H1 (cell line): ENCODE results near the gene ELFN1. TPM values are rescaled to one million over a fixed set of nuclear protein-coding genes. Genes with fewer than 3 reads are reported as not detected.

Experiments used
- CTCF ChIA-PET: fragments of 300-600 bp; sonication (Branson Sonifier 250); formaldehyde crosslinking; loops from one replicate; lab custom pipeline; 2021; ENCODE audit not compliant: partially characterized antibody; lab: Charles Lee
- POLR2A ChIA-PET: fragments of 300-600 bp; sonication (Branson Sonifier 250); formaldehyde crosslinking; loops from one replicate; lab custom pipeline; 2021; ENCODE audit warnings: inconsistent platforms; ENCODE audit not compliant: partially characterized antibody; lab: Charles Lee
- DNase-seq, 2 experiments: peaks; one replicate each; pipeline versions ENCODE4 v3.0.0 to v3.0.0-alpha.2; 2010 to 2022; ENCODE audit warnings: low spot score in 2 of 2, low read depth in 1 of 2, mixed read lengths in 1 of 2
- FAIRE-seq: peaks from 2 replicates; lab custom pipeline; 2011; peaks lifted over from hg19 to GRCh38; lab: Jason Lieb, UNC
- H2AFZ ChIP-seq: 2 replicates; pipeline ENCODE4 v1.8.1; 2012; ENCODE audit warnings: low read length, inconsistent platforms
- H2AK5ac ChIP-seq: 2 replicates; pipeline ENCODE4 v1.6.1; 2013; ENCODE audit warnings: low read depth, low read length
- H2BK120ac ChIP-seq: replicated peaks from 2 replicates; pipeline ENCODE3; 2013; ENCODE audit warnings: low read depth, low read length, inconsistent platforms
- H2BK12ac ChIP-seq: 2 replicates; pipeline ENCODE4 v1.6.1; 2013; ENCODE audit warnings: low read depth, low read length
- H2BK15ac ChIP-seq: 2 replicates; pipeline ENCODE4 v1.6.1; 2013; ENCODE audit warnings: low read length
- H2BK20ac ChIP-seq: 2 replicates; pipeline ENCODE4 v1.6.1; 2013; ENCODE audit warnings: low read length
- H2BK5ac ChIP-seq: 2 replicates; pipeline ENCODE4 v1.6.1; 2013; ENCODE audit warnings: low read depth, low read length
- H3K14ac ChIP-seq: 2 replicates; pipeline ENCODE4 v1.6.1; 2013; ENCODE audit warnings: inconsistent platforms; ENCODE audit not compliant: insufficient read length
- H3K18ac ChIP-seq: 2 replicates; pipeline ENCODE4 v1.6.1; 2013; ENCODE audit warnings: low read length; ENCODE audit errors: extremely low read depth
- H3K23ac ChIP-seq: 2 replicates; pipeline ENCODE4 v1.6.1; 2013; ENCODE audit warnings: inconsistent platforms; ENCODE audit not compliant: insufficient read length
- H3K23me2 ChIP-seq: 2 replicates; pipeline ENCODE4 v1.6.1; 2013; ENCODE audit warnings: low read depth, low read length
- H3K27ac ChIP-seq: 2 replicates; pipeline ENCODE4 v1.6.1; 2011; ENCODE audit warnings: low read depth, low read length, inconsistent platforms
- H3K27me3 ChIP-seq, 4 experiments: replicated peaks in 1 of 4; 1 replicate in 1 of 4; 2 replicates in 3 of 4; pipeline versions ENCODE4 v1.6.1 to v1.8.1; 2011 to 2013; ENCODE audit warnings: low read length in 3 of 4, mild to moderate bottlenecking in 3 of 4, inconsistent platforms in 2 of 4, mixed read lengths in 2 of 4, moderate library complexity in 1 of 4; ENCODE audit not compliant: control insufficient read depth in 3 of 4, insufficient read depth in 3 of 4; ENCODE audit errors: extremely low read depth in 1 of 4
- H3K36me3 ChIP-seq, 4 experiments: 2 replicates each; pipeline versions ENCODE4 v1.6.1 to v1.8.1; 2011 to 2013; ENCODE audit warnings: mild to moderate bottlenecking in 4 of 4, low read length in 3 of 4, moderate library complexity in 2 of 4, control low read depth in 1 of 4, inconsistent platforms in 1 of 4; ENCODE audit not compliant: insufficient read depth in 4 of 4, control insufficient read depth in 2 of 4
- H3K4ac ChIP-seq: replicated peaks from 2 replicates; pipeline ENCODE3; 2013; ENCODE audit warnings: low read length, low read depth, mixed read lengths, inconsistent platforms; ENCODE audit not compliant: insufficient read length
- H3K4me1 ChIP-seq, 4 experiments: replicated peaks in 1 of 4; 1 replicate in 1 of 4; 2 replicates in 3 of 4; pipeline versions ENCODE4 v1.6.1 to v1.8.1; 2011 to 2013; ENCODE audit warnings: low read length in 3 of 4, inconsistent platforms in 2 of 4, mixed read lengths in 1 of 4; ENCODE audit not compliant: insufficient read depth in 4 of 4, control insufficient read depth in 3 of 4
- H3K4me2 ChIP-seq, 2 experiments: 2 replicates each; pipeline versions ENCODE4 v1.6.1 to v1.8.1; 2011 to 2013; ENCODE audit warnings: low read depth in 2 of 2, low read length in 2 of 2, control low read depth in 1 of 2, inconsistent platforms in 1 of 2, mild to moderate bottlenecking in 1 of 2; ENCODE audit not compliant: insufficient read depth in 1 of 2
- H3K4me3 ChIP-seq, 4 experiments: fragments of 200-600, 300-600 bp in 1 of 4; sonication (generic), shearing (Covaris generic), sonication (Bioruptor Twin) in 1 of 4; 2 replicates each; pipeline versions ENCODE4 v1.5.1 to v1.8.1; 2011 to 2016; ENCODE audit warnings: low read length in 4 of 4, low read depth in 3 of 4, control low read depth in 2 of 4, inconsistent platforms in 2 of 4, mild to moderate bottlenecking in 2 of 4, mixed read lengths in 1 of 4, moderate library complexity in 1 of 4; ENCODE audit not compliant: insufficient read depth in 2 of 4; ENCODE audit errors: extremely low read depth in 1 of 4
- H3K56ac ChIP-seq: replicated peaks from 2 replicates; pipeline ENCODE3; 2013; ENCODE audit warnings: low read depth, mild to moderate bottlenecking, mixed read lengths, low read length, inconsistent platforms; ENCODE audit not compliant: insufficient read length
- H3K79me1 ChIP-seq: 2 replicates; pipeline ENCODE4 v1.6.1; 2013; ENCODE audit warnings: low read depth, low read length, control low read depth
- H3K79me2 ChIP-seq, 2 experiments: 2 replicates each; pipeline versions ENCODE4 v1.6.1 to v1.8.1; 2012 to 2013; ENCODE audit warnings: low read length in 2 of 2, mild to moderate bottlenecking in 2 of 2, inconsistent platforms in 1 of 2; ENCODE audit not compliant: insufficient read depth in 2 of 2, control insufficient read depth in 1 of 2
- H3K9ac ChIP-seq, 4 experiments: replicated peaks in 1 of 4; 1 replicate in 1 of 4; 2 replicates in 3 of 4; pipeline versions ENCODE4 v1.6.1 to v1.8.1; 2011 to 2013; ENCODE audit warnings: low read depth in 3 of 4, low read length in 3 of 4, control low read depth in 2 of 4, mild to moderate bottlenecking in 2 of 4, moderate library complexity in 2 of 4, inconsistent platforms in 1 of 4; ENCODE audit errors: extremely low read depth in 1 of 4
- H3K9me3 ChIP-seq, 2 experiments: 2 replicates each; pipeline versions ENCODE4 v1.6.1 to v1.8.1; 2012 to 2013; ENCODE audit warnings: mild to moderate bottlenecking in 2 of 2, moderate library complexity in 2 of 2, control low read depth in 1 of 2, inconsistent platforms in 1 of 2, low read depth in 1 of 2, low read length in 1 of 2, mixed read lengths in 1 of 2; ENCODE audit not compliant: insufficient read depth in 2 of 2
- H4K20me1 ChIP-seq, 2 experiments: replicated peaks in 1 of 2; 2 replicates each; pipeline versions ENCODE3 to v1.8.1; 2011 to 2013; ENCODE audit warnings: inconsistent platforms in 2 of 2, low read length in 2 of 2, mild to moderate bottlenecking in 1 of 2; ENCODE audit not compliant: insufficient read depth in 2 of 2, control insufficient read depth in 1 of 2
- H4K5ac ChIP-seq: 2 replicates; pipeline ENCODE4 v1.6.1; 2013; ENCODE audit warnings: low read length, low read depth, mixed read lengths, inconsistent platforms; ENCODE audit not compliant: insufficient read length
- H4K8ac ChIP-seq: 2 replicates; pipeline ENCODE4 v1.8.0; 2013; ENCODE audit warnings: mild to moderate bottlenecking, moderate library complexity, low read length, inconsistent platforms; ENCODE audit not compliant: insufficient read depth; ENCODE audit errors: extremely low read depth
- H4K91ac ChIP-seq: replicated peaks from 2 replicates; pipeline ENCODE3; 2013; ENCODE audit warnings: low read length, mixed read lengths, inconsistent platforms; ENCODE audit not compliant: insufficient read length
- EGR1 ChIP-seq: IDR thresholded peaks from 2 replicates; pipeline ENCODE4 v1.6.1; 2011; ENCODE audit warnings: low read depth, low read length, borderline replicate concordance
- HDAC6 ChIP-seq: IDR thresholded peaks from one replicate; pipeline ENCODE4 v1.7.1; 2012; ENCODE audit warnings: low read depth, mild to moderate bottlenecking, inconsistent platforms, low read length, moderate library complexity
- KDM1A ChIP-seq: fragments of 200-600, 300-600 bp; sonication (generic); IDR thresholded peaks from 2 replicates; pipeline ENCODE4 v1.7.1; 2016; ENCODE audit warnings: mild to moderate bottlenecking, low read length, borderline replicate concordance
- KDM5A ChIP-seq: fragments of 200-600 bp; IDR thresholded peaks from 2 replicates; pipeline ENCODE4 v1.7.1; 2012; ENCODE audit warnings: mild to moderate bottlenecking, low read length, inconsistent platforms, mixed read lengths
- TAF1 ChIP-seq: IDR thresholded peaks from 2 replicates; pipeline ENCODE4 v1.6.1; 2011; ENCODE audit warnings: mild to moderate bottlenecking, low read depth, low read length
- TAF7 ChIP-seq: optimal IDR thresholded peaks from 2 replicates; pipeline ENCODE3; 2011; ENCODE audit warnings: low read depth, mild to moderate bottlenecking, inconsistent platforms, low read length, moderate library complexity, borderline replicate concordance
- WGBS, 2 experiments: shearing (Covaris generic) in 1 of 2; methylation state at CpG; one replicate each; pipeline versions ENCODE4 v1.1.6 to v1.1.7; 2013 to 2015; ENCODE audit warnings: low lambda C conversion rate in 2 of 2, mixed read lengths in 2 of 2, inconsistent platforms in 1 of 2, low coverage in 1 of 2, missing lambda C conversion rate in 1 of 2; ENCODE audit not compliant: insufficient replicate concordance in 2 of 2, insufficient coverage in 1 of 2, insufficient read length in 1 of 2; ENCODE audit errors: extremely low coverage in 1 of 2, missing lambda C conversion rate in 1 of 2; 5-methylcytosine and 5-hydroxymethylcytosine counted together
- polyA plus RNA-seq, 7 experiments: library from polyadenylated mRNA; depleted of rRNA in 3 of 7; stranded (reverse) in 5 of 7; unstranded in 2 of 7; fragments of >200 nt in 5 of 7; fragments of 200-250 nt in 2 of 7; gene quantifications; 1 replicate in 5 of 7; 2 replicates in 1 of 7; 4 replicates in 1 of 7; pipeline versions ENCODE4 v1.2.1 to v1.2.3, GENCODE V29; 2011 to 2013; ENCODE audit warnings: missing spikeins in 2 of 7, mixed read lengths in 2 of 7
- total RNA-seq: library from RNA; stranded (reverse); fragmentation: NEBNext Ultra II Directional; extraction: Animal tissue kit (Norgen Biotek cat#: 25700); gene quantifications from 2 replicates; pipeline ENCODE4 v1.2.1, GENCODE V29; 2021

ELFN1 gene
- total and polyA plus RNA-seq, 2 of the 8 experiments (the other 6 are each of a cell fraction or from before 2014, with no cell fraction given): 2.0 to 4.5 TPM

- no peak overlapping the region for H3K56ac ChIP-seq
- no peaks in the 10 kb centered on the region for H3K27me3 ChIP-seq
- no peaks in the 10 kb centered on the region for H3K36me3 ChIP-seq
- H4K91ac ChIP-seq: no peak overlapping the region
- H2BK15ac ChIP-seq: no peak overlapping the region
- WGBS, 2 experiments: 80% methylated on average over 11 of the region's 16 CpGs; no CpG with 5 or more reads in 1 of the 2 experiments
- ChIA-PET CTCF (interaction anchor here (1.0 to 4.7 kb wide), 7 partner anchors 8 to 448 kb away, joined by 3 to 31 read pairs (median 4); no protein-coding TSS in a partner anchor), POLR2A (no interaction called here)
- H3K18ac ChIP-seq: no peak overlapping the region
- TF ChIP-seq HDAC6 (no peak), TAF1 (no peak), TAF7 (no peak), EGR1 (no peak), KDM5A (no peak), KDM1A (0 out of 2 replicates have a peak, but pooled peaks have one; percentile 30)
- peak overlapping the region; percentile 68; the same call in 1 of the 2 replicates for H4K8ac ChIP-seq
- H3K4me1 ChIP-seq: no peaks in the 10 kb centered on the region
- no peak for DNase-seq
- H2BK5ac ChIP-seq: no peak overlapping the region
- peaks cover 6 to 10% of the 10 kb centered on the region in 2 experiments for H3K9me3 ChIP-seq
- H3K4me3 ChIP-seq: no peak overlapping the region
- H4K5ac ChIP-seq: no peak overlapping the region
- no peak overlapping the region for H3K4me2 ChIP-seq
- H3K9ac ChIP-seq: no peak overlapping the region
- no peaks in the 10 kb centered on the region for H3K23me2 ChIP-seq
- H3K4ac ChIP-seq: no peak overlapping the region
- no peaks in the 10 kb centered on the region for H3K79me1 ChIP-seq
- H2AFZ ChIP-seq: no peak overlapping the region
- no peaks in the 10 kb centered on the region for H4K20me1 ChIP-seq
- H3K14ac ChIP-seq: no peak overlapping the region
- H2AK5ac ChIP-seq: no peak overlapping the region
- FAIRE-seq: no peak
- H2BK120ac ChIP-seq: no peak overlapping the region
- H2BK20ac ChIP-seq: no peak overlapping the region
- no peaks in the 10 kb centered on the region for H3K79me2 ChIP-seq
- H3K23ac ChIP-seq: no peak overlapping the region
- no peak overlapping the region for H3K27ac ChIP-seq
- no peak overlapping the region for H2BK12ac ChIP-seq
Measured at GRCh38 chr7:1641661-1642260, 28.3 kb upstream of the ELFN1 start.
